NCI-H146 treated with DMSO at 0.1 percent for 48 hours (cell line): ENCODE data around the gene STMN3.

ENCODE experiments used
- DNase-seq: peaks from one replicate; lab custom pipeline; 2025; ENCODE audit not compliant: unreplicated experiment; lab: John Stamatoyannopoulos, UW

STMN3 gene

DNA sequence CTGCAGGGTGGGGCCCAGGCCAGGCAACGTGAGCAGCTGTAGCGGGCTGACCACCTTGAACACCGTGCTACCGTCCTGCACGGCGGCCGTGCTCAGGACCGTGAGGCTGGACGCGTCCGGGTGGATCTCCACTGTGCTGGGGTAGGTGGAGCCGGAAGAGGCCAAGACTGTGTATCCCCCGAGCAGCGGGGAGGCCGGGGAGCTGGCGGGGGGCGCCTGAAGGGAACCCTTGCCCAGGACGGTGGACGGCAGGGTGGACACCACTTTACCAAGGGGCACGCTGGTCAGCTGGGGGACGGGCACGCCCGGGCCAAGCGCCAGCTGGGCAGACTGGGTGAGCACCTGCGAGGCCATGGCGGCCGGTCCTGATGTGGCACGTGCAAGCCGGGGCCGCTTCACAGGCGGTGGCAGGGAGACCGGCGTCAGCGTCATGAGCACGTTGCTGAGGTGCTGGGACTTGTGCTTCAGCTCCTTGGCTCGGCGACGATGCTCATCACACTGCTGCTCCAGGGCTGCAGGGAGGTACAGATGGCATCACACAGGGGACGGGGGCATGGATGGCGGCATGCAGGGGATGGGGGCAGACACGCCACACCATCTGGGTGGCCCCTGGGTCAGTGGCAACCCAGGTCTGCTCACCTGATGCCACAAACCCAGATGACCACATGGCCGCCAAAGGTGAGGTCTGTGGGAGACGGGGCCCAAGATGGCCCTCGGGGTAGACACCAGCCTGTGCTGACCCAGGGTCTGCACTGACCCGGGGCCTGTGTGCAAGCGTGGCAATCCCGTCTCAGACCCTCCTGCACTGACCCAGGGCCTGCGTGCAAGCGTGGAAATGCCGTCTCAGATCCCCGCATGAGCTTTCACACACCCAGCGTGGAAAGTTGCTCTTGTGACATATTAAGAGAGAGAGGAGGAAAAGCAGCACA lies 62.7 kb downstream of the STMN3 start:
- DNase-seq = no peak
